Measurements from ENCODE around the gene KLHDC8B.
"Not testable (repeated sequence)": the region's sequence is repeated elsewhere in the genome, so short reads cannot be mapped to it uniquely, and the experiment has no call there.

Gene KLHDC8B

GRCh38 chr3:49180116-49180515, 8.7 kb downstream of the KLHDC8B start:
- FAIRE-seq (no peak), DNase-seq (ENCODE audit: extremely low spot score, insufficient read length, low read depth) (no peak)

DNA sequence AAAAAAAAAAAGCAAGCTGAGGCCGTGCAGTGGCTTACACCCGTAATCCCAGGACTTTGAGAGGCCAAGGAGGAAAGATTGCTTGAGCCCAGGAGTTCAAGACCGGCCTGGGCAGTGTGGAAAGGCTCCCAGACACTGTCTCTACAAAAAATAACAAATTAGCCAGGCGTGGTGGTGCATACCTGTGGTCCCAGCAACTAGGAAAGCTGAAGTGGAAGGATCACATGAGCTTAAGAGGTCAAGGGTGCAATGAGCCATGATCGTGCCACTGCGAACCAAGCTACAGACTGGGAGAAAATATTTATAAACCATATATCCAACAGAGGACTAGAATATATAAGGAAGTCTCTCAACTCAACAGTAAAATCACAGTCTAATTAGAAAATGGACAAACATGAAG, 10.0 kb downstream of the KLHDC8B start:
- DNase-seq (ENCODE audit: extremely low spot score, insufficient read length, low read depth) (no peak), FAIRE-seq (no peak)

GRCh38 chr3:49182682-49183081, 11.3 kb downstream of the KLHDC8B start:
- DNase-seq (ENCODE audit: extremely low spot score, insufficient read length, low read depth) (no peak), FAIRE-seq (no peak)

- DNase-seq (ENCODE audit: extremely low spot score, insufficient read length, low read depth), result no peak
- FAIRE-seq, result no peak
Observed at GRCh38 chr3:49183873-49184272, 12.5 kb downstream of the KLHDC8B start.

DNA sequence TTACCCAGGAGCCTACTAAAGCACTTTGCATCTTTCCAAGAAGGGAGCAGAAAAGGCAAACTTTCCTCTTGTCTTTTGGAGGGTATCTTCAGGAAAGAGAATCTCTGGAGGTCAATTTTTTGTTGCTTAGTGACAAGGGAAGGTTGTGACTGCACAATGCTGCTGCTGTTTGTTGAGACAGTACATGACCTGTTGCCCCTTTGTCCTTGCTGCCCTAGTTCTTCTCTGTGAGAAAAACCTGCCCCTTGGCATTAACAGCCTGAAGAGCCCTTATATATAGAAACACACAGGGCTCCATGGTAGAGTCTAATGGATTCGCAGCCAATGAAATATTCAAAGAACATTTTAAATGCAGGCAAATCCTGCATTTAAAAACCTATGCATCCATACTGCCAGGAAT, 20.3 kb downstream of the KLHDC8B start:
- FAIRE-seq (no peak), DNase-seq (ENCODE audit: extremely low spot score, insufficient read length, low read depth) (no peak)

DNA sequence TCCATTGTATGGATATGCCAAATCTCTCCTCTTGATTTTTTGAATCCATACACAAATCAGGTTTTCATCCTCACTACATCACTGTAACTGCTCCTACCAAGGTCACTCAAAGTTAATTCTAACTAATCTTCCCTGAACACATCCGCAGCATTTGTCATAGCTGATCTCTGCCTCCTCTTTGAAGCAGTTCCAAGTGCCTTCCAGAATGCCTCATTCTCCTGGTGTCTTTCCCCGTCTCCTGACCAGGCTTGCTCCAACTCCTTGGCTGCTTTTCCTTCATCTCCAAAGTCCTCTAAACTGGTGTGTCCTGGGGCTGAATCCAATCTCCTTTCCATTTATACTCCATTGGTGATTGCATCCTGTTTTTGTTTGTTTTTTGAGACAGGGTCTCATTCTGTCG, 26.8 kb downstream of the KLHDC8B start:
- DNase-seq (ENCODE audit: extremely low spot score, insufficient read length, low read depth), result no peak
- FAIRE-seq, result no peak

DNA sequence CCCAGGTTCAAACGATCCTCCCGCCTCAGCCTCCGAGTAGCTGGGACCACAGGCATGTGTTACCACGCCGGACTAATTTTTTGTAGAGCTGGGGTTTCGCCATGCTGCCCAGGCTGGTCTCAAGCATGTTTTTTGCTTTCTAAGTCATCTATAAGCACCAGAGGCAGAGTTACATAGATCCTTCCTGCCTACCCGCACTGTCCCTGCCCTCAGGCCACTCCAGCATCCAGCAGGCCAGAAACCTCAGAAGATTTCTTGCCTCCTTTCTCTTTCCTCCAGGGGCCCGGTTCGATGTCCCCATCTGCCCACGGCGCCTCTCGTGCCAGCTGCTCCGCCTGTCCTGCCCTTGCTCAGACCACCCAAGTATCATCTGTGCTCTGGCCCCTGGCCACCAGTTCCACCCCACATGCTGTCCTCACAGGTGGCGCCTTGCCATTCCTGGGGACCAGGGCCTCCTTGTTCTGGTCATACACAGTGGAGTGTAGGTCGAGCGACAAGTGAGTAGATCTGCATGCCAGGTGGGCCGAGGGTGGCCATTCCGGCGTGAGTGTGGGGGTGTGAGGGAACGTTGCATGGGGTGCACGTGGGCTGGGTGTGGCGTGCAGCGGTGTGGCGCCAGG, 27.3 kb downstream of the KLHDC8B start:
- DNase-seq (ENCODE audit: extremely low spot score, insufficient read length, low read depth), result no peak
- no peak for FAIRE-seq

GRCh38 chr3:49199239-49199899, 28.0 kb downstream of the KLHDC8B start:
- DNase-seq (ENCODE audit: extremely low spot score, insufficient read length, low read depth) (no peak), FAIRE-seq (no peak)

GRCh38 chr3:49199900-49200281, 28.5 kb downstream of the KLHDC8B start:
- no peak for FAIRE-seq
- DNase-seq (ENCODE audit: extremely low spot score, insufficient read length, low read depth), result no peak

DNA sequence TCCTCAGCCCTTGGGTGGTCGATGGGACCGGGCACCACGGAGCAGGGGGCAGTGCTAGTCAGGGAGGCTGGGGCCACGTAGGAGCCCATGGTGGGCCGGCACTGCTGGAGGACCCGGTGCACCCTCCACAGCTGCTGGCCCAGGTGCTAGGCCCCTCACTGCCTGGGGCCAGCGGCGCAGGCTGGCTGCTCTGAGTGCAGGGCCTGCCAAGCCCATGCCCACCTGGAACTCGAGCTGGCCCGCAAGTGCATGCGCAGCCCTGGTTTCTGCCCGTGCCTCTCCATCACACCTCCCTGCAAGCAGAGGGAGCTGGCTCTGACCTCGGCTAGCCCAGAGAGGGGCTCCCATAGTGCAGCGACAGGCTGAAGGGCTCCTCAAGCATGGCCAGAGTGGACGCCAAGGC, 42.1 kb downstream of the KLHDC8B start:
- FAIRE-seq, result no peak
- no peak for DNase-seq (ENCODE audit: extremely low spot score, insufficient read length, low read depth)

GRCh38 chr3:49213998-49214397, 42.6 kb downstream of the KLHDC8B start:
- no peak for FAIRE-seq

DNA sequence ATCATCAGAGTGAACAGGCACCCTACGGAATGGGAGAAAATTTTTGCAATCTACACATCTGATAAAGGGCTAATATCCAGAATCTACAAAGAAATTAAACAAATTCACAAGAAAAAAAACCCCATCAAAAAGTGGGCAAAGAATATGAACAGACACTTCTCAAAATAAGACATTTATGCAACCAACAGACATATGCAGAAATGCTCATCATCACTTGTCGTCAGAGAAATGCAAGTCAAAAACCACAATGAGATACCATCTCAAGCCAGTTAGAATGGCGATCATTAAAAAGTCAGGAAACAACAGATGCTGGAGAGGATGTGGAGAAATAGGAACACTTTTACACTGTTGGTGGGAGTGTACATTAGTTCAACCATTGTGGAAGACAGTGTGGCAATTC, 45.3 kb downstream of the KLHDC8B start:
- FAIRE-seq; DNase-seq (ENCODE audit: extremely low spot score, insufficient read length, low read depth): not testable (repeated sequence)

More at GRCh38 chr3:49213998-49214397, 42.6 kb downstream of the KLHDC8B start:
- no peak for DNase-seq (ENCODE audit: extremely low spot score, insufficient read length, low read depth)

- not testable (repeated sequence) for FAIRE-seq
Observed at GRCh38 chr3:49217108-49217507, 45.7 kb downstream of the KLHDC8B start.

DNA sequence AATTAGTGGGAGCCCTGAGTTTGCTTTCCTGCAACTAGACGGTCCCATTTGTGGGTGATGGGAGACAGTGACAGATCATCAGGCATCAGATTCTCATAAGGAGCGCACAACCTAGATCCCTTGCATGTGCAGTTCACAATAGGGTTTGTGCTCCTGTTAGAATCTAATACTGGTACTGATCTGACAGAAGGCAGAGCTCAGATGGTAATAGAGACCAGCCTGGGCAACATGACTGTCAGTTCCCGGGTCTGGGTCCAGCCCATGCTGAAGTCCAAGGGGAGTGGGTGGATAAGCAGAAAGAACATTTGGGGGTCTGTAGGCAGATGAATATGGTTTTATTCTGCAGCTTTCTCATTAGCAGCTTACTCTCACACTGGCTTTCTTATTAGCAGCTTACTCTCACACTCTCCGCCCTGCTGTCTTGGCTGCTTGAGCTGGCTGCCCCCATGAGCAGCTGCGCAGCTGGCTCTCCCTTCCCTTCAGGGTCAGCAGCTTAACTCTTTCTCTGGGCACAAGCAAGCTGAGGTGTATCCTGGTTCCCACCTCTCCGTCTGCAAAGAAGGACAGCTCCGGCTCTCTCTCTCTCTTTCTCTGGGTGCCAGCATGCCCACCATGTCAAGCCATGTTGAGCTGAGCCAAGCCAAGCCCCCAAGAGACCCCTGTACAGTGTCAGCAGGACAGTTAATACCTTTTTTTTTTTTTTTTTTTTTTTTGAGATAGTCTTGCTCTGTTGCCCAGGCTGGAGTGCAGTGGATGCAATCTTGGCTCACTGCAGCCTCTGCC, 46.5 kb downstream of the KLHDC8B start:
- FAIRE-seq (no peak), DNase-seq (ENCODE audit: extremely low spot score, insufficient read length, low read depth) (no peak)

More at GRCh38 chr3:49217108-49217507, 45.7 kb downstream of the KLHDC8B start:
- not testable (repeated sequence) for DNase-seq (ENCODE audit: extremely low spot score, insufficient read length, low read depth)

DNA sequence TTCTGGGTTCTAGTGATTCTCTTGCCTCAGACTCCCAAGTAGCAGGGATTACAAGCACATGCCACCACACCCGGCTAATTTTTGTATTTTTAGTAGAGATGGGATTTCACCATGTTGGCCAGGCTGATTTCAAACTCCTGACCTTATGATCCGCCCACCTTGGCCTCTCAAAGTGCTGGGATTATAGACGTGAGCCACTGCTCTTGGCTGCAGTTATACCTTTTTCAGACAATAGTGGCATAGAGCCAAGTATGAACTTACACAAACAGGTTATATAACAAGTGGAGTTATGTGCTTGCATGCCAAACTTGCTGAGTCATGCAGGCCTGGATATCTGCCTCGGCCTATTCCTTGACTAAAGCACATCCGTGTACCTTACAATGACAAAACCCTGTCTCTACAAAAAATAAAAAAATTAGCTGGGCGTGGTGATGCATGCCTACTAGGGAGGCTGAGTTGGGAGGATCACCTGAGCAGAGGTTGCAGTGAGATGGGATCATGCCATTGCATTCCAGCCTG, 47.1 kb downstream of the KLHDC8B start:
- FAIRE-seq; DNase-seq (ENCODE audit: extremely low spot score, insufficient read length, low read depth): not testable (repeated sequence)

DNA sequence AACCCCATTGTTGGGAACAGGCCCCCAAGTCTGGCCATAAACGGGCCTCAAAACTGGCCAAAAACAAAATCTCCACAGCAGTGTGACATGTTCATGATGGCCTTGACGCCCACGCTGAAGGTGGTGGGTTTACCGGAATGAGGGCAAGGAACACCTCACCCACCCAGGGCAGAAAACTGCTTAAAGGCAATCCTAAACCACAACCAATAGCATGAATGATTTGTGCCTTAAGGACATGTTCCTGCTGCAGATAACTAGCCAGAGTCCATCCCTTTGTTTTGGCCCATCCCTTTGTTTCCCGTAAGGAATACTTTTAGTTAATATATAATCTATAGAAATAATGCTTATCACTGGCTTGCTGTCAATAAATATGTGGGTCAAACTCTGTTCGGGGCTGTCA, 47.7 kb downstream of the KLHDC8B start:
- no peak for DNase-seq (ENCODE audit: extremely low spot score, insufficient read length, low read depth)

DNA sequence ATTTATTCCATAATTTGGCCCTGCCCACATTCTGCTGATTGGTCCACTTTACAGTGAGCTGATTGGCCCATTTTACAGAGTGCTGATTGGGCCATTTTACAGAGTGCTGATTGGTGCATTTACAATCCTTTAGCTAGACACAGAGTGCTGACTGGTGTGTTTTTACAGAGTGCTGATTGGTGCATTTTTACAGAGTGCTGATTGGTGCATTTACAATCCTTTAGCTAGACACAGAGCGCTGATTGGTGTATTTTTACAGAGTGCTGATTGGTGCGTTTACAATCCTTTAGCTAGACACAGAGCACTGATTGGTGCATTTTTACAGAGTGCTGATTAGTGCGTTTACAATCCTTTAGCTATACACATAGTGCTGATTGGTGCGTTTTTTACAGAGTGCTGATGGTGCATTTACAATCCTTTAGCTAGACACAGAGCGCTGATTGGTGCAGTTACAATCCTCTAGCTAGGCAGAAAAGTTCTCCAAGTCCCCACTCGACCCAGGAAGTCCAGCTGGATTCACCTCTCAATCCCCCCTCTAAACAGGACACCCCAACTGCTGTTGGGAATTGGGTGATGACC, 49.7 kb downstream of the KLHDC8B start:
- DNase-seq (ENCODE audit: extremely low spot score, insufficient read length, low read depth); FAIRE-seq: not testable (repeated sequence)

More for the DNA sequence above, 47.7 kb downstream of the KLHDC8B start:
- no peak for FAIRE-seq

GRCh38 chr3:49222002-49222401, 50.6 kb downstream of the KLHDC8B start:
- no peak for DNase-seq (ENCODE audit: extremely low spot score, insufficient read length, low read depth)
- no peak for FAIRE-seq

Data from GM18507 (cell line).